SW 1271 (cell line): ENCODE data around the gene C11orf86.
"Not testable (repeated sequence)": the region's sequence is repeated elsewhere in the genome, so short reads cannot be mapped to it uniquely, and the experiment has no call there.

ENCODE experiments used
- DNase-seq, 2 experiments: peaks; one replicate each; lab custom pipeline; 2025; lab: John Stamatoyannopoulos, UW

Gene C11orf86

GRCh38 chr11:66989360-66989759, 14.3 kb downstream of the C11orf86 start:
- not testable (repeated sequence) for DNase-seq

- DNase-seq: no peak
Observed at GRCh38 chr11:66992041-66992440, 16.9 kb downstream of the C11orf86 start.

- DNase-seq: no peak
Observed at GRCh38 chr11:66996609-66997273, 21.6 kb downstream of the C11orf86 start.

- DNase-seq: no peak
Observed at GRCh38 chr11:66999555-66999954, 24.5 kb downstream of the C11orf86 start.

- DNase-seq: no peak
Observed at GRCh38 chr11:67001332-67001731, 26.2 kb downstream of the C11orf86 start.

GRCh38 chr11:67002297-67002913, 27.3 kb downstream of the C11orf86 start:
- no peak for DNase-seq

- DNase-seq: no peak
Observed at GRCh38 chr11:67002921-67003411, 27.9 kb downstream of the C11orf86 start.

GRCh38 chr11:67005200-67005599, 30.1 kb downstream of the C11orf86 start:
- not testable (repeated sequence) for DNase-seq

GRCh38 chr11:67006029-67006884, 31.2 kb downstream of the C11orf86 start:
- DNase-seq: peak in 1 of 2 experiments; percentile 28

- DNase-seq: no peak
Observed at GRCh38 chr11:67007126-67007525, 32.0 kb downstream of the C11orf86 start.

GRCh38 chr11:67010296-67010905, 35.3 kb downstream of the C11orf86 start:
- no peak for DNase-seq

- DNase-seq: no peak
Observed at GRCh38 chr11:67013511-67014045, 38.5 kb downstream of the C11orf86 start.

- DNase-seq: no peak
Observed at GRCh38 chr11:67014343-67014742, 39.2 kb downstream of the C11orf86 start.

GRCh38 chr11:67015048-67015447, 39.9 kb downstream of the C11orf86 start:
- DNase-seq: no peak

- no peak for DNase-seq
Observed at GRCh38 chr11:67016550-67016949, 41.4 kb downstream of the C11orf86 start.

GRCh38 chr11:67020949-67021348, 45.8 kb downstream of the C11orf86 start:
- no peak for DNase-seq

GRCh38 chr11:67022341-67022933, 47.3 kb downstream of the C11orf86 start:
- DNase-seq: no peak

- no peak for DNase-seq
Observed at GRCh38 chr11:67022961-67023956, 48.2 kb downstream of the C11orf86 start, which contains the start of gene SYT12. TSS of gene SYT12 (plus strand) at chr11:67023134. CDS start at chr11:67030145, 7,011 bp downstream.

GRCh38 chr11:67023957-67024353, 48.9 kb downstream of the C11orf86 start:
- DNase-seq: no peak

GRCh38 chr11:67024410-67024809, 49.3 kb downstream of the C11orf86 start:
- no peak for DNase-seq
